ENCODE data around the gene MGRN1.

The MGRN1 gene

DNA sequence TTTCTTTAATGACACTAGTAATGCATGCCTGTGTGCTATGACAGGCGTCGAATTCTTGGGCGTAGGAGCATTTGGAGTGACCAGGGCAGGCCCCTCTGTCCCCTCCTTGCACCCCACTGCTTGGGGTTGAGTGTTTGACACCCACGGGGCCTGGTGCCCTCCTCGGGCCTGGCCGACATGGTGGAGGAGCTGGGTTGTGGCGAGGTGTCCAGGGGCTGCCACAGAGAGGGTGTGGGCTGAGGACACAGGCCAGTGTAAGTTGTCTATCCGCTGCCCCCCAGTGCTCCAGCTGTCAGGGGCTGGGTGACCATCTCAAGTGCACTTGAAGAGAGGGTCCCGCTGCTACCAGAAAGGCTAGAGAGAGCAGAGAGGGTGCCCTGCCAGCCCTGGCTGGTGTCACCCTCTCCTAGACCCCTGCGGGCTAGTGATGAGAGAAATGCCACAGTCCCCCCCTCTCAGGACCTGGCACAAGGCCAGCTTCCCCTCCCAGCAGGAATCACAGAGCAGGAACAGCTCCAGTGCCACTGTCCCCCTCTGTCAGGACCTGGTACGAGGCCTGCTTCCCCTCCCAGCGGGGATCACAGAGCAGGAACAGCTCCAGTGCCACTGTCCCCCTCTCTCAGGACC lies 30.5 kb downstream of the MGRN1 start:
- no peak for DNase-seq

DNA sequence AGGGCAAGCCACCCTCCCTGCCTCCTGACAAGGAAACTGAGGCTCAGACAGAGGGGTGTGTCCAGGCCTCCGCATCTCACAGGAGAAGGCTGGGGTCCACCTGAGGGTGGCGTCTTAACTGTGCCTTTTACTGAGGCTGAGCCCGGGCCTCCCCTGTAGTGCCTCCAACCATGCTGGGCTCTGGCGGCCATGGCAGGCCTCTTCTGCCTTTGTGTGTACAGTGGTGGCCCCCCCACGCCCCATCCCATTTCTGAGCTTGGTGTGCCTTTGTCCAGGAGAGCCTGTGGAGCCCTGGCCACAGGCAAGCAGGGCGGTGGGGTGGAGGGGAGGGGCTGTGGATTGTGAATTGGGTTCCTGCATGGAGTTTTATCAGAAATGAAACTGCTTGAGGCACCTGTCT lies 31.2 kb downstream of the MGRN1 start:
- DNase-seq, result no peak

DNA sequence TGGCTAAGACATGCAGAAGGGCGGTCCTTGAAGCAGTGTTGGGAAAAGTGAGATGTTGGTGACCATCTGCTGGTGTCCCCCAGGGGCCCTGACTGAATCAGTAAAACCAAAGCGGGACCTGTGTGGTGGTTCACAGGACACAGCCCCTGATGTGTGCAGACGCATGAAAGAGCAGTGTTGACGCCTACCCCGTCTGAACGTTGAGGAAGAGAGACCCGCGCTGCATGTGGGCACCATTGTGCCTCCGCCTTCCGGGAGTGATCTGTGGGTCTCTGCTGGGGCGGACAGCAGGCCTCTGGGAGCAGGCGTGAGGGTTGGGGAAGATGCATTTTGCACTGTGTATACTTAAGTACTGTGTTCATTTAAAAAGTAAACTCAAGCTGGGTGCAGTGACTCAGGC lies 31.6 kb downstream of the MGRN1 start:
- DNase-seq, result no peak

DNA sequence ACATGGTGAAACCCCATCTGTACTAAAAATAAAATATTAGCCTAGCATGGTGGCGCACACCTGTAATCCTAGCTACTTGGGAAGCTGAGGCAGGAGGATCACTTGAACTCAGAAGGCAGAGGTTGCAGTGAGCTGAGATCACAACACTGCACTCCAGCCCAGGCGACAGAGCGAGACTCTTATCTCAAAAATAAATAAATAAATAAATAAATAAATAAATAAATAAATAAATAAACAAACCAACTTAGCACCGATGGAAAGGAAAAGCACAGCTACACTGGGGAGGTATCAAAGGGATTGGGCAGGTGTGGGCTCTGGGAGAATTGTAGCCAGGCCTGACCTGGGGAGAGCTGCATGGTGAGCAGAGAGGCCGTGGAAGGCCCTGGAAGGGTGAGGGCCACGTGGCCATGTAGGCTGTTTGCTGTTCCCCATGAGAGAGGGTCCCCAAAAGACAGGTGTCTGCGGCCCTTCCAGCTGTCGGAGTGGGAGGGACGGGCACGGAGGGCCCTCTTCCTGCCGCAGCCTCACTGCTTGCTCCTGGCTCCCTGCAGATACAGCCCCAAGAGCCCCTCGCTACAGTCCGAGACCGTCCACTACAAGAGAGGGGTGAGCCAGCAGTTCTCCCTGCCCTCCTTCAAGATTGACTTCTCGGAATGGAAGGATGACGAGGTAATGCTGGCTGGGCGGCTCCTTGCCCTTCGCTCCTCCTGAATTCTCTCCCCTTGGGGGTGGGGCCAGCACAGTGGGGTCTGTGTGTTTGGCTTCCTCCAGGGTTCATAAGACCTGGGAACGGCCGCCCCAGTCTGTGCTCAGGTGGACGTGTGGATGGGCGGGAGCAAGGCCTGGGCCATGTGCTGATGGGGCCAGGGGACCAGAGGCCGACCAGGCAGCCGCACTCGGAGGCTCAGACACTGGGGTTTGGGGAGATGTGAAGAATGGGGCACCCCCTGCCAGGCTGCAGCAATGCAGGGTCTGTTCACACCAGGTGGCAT lies 32.4 kb downstream of the MGRN1 start:
- no peak for DNase-seq

DNA sequence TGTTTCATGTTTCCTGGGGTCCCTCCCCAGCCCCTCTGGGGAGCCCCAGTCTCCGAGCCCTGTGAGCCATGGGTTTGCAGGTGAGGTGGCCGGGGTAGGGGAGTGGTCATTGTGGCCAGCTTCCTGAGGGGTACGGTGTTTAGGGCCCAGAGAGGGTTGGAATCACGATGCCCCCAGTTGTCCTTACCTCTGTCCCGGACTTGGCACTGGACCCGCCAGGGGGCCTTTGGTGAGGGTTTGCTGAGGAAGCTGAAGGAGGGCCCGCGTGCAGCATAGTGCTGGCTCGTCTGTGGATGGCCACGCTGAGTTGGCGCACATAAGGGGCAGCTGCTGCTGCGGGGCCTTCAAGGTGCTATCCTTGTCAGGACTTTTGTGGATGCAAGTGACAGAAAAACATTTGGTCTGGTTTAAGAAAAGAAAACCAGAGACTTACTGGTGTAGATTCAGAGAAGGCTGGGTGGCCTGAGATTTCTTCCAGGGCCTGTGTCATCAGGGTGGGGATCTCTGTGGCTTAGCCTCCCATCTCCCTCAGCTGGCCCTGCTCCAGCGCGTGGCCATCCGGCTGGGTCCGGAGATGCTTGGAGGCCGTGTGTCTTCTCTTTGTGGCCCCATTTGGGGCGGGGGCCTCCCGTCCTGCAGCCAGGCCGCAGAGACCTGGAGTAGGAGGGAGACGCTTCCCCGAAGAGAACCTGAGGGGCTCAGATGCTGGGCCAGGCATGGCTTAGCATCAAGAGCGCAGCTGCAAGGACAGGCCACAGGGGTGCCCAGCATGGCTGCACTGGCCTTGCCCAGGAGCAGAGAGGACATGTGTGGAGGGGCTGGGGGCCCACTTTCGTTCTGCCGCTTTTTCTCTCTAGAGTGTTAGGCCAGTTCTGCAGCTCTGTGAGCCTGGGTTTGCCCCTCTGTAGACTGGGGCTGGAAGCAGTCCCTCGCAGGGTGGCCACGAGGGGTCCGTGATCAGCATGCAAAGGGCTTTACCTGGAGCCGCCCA lies 35.0 kb downstream of the MGRN1 start:
- DNase-seq, result no peak

DNA sequence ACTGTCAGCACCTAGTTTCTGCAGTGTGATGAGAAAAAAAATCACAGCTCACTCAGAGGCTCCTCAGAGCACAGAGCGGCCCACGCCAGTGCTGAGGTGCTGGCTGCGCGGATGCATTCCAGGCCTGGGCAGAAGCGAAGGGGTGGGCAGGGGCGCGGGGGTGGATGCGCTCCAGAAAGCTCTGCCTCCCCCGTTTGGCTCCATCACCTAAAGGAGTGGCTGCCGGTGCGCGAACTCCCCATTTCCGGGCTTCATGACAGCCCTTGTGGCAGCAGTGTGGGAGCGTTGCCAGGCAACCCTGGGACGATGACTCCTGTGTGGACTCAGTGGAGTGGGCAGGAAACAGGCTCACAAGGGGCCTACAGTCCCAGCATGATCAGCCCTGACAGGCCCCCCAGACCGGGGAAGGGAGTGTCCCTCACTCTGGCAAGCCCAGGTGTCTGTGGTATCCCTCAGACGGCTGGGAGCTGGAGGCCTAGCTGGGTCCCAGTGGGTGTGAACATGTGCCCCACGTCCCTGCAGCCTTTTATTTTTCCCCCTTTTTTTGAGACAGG lies 35.9 kb downstream of the MGRN1 start:
- DNase-seq, result peak in 4 of 5 experiments; percentile 22 to 72 (median 50)

DNA sequence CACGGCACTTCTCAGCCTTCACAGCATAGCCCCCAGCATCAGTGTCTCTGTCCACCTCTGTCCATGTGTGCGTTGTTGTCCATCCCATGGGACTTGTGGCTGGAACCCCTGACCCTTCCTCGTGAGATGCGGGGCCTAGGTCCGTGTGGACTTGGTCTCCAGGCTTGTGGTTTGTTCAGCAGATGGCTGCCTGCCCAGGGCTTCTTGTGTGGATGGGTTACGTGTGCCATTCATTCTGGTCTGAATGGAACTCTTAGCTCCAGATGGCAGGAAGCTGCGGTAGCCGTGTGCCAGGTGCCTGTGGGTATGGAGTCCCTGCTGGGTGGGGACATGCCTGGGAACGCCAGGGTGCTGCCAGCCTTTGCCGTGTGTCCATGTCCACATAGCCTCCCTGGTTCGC lies 37.0 kb downstream of the MGRN1 start:
- DNase-seq, result no peak

DNA sequence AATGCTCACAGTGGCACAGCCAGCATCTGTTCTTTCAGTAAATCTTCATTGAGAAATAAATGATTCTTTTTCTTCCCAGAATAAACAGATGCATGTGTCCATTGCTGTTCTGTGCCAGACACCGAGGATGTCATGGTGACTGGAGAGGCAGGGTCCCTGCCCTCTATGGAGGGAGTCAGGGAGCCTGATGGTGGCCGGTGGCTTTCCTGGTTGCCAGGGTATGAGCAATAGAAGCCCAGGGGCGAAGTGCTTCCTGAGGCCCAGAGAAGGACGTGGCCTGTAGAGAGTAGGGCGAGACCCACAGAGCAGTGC lies 38.8 kb downstream of the MGRN1 start:
- no peak for DNase-seq

DNA sequence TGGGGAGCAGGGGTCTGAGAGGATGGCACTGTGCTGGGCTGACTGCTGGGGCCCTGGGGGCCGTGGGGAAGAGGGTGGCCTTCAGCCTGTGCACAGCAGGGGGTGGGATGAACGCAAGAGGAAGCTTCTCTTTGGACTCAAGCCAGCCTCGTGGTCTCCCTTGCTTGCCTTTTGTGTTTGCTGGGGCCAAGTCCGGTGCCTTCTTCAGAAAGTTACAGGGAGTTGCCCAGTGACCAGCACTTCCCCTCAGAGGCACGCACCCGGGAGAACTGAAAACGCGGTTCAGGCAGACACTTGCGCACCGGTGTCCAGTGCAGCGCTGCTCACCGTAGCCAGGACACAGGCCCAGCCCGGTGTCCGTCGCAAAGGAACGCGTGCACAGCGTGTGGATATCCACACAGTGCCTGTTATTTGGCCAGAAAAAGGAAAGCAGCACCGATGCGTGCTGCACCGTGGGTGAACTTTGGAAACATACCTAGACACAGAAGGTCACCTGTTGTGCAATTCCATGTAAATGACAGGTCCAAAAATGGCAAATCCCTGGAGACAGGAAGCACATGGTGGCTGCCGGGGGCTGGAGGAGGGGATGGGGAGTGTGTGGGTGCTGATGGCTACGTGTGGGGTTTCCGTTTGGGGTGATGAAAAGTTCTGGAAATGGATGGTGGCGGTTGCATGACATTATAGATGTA lies 39.3 kb downstream of the MGRN1 start:
- no peak for DNase-seq

DNA sequence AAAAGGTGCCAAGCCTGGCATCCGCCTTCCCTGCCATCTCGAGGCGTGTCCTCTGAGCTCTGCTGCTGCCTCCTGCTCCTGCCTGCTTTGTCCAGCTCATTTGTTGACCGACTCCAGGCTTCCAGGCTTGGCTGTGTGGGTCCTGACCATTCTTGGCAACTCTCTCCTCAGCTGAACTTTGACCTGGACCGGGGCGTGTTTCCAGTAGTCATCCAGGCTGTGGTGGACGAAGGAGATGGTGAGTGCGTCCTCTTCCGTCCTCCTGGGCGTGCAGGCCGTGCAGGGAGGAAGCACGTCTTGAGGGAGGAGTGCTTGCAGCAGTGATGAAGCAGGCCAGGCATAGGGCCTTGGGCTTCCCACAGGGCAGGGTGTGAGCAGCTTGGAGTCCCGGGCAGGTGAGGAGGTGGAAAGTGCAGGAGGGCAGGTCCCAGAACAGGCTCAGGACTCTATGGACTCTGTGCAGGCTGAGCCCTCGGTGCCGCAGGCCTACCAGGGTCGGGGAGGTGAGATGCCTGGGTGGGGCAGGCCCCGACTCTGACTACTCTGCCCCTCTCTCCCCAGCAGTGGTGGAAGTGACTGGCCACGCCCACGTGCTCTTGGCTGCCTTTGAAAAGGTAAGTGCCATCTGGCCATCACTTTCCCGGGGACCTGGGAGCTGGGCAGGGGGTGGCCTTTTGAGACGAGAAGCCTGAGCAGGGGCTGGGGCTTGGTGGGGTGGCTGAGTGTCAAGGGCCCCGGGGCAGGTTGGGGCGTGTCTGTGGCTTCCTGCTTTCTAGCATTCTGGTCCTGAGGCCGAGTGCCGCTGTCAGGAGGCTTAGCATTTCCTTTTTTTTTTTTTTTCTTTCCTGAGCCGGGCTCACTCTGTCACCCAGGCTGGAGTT lies 40.2 kb downstream of the MGRN1 start:
- DNase-seq, result peak in 4 of 5 experiments; percentile 24 to 83 (median 54)

DNA sequence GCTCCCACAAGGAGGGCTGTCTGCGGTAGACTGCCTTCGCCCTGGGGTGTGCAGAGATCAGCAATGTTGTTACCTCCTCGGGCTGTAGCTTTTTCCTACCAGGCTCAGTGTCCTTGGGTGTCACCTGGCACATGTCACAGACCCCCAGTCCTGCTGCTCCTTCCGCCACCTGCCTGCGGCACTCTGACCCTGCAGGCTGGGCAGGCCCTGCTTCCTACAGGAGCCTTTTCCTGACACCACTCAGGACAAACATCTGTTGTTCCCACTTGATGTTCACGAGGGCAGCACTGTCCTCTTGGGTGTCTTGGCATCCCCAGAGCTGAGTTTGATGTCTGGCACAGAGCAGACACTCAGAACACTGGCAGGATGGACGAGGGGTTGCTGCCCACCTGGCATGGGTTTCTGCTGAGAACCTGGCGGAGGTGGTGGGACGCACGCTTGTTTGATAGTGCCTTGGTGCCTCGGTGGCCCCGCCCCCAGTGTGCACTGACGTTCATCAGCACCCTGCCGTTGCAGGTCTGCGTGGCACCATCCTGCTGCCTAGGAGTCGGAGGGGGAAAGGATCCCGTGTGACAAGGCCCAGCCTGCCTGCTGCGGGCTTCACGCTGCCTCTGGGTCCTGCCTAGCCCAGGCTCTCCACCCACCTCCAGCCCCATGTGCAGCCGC lies 42.0 kb downstream of the MGRN1 start:
- no peak for DNase-seq

DNA sequence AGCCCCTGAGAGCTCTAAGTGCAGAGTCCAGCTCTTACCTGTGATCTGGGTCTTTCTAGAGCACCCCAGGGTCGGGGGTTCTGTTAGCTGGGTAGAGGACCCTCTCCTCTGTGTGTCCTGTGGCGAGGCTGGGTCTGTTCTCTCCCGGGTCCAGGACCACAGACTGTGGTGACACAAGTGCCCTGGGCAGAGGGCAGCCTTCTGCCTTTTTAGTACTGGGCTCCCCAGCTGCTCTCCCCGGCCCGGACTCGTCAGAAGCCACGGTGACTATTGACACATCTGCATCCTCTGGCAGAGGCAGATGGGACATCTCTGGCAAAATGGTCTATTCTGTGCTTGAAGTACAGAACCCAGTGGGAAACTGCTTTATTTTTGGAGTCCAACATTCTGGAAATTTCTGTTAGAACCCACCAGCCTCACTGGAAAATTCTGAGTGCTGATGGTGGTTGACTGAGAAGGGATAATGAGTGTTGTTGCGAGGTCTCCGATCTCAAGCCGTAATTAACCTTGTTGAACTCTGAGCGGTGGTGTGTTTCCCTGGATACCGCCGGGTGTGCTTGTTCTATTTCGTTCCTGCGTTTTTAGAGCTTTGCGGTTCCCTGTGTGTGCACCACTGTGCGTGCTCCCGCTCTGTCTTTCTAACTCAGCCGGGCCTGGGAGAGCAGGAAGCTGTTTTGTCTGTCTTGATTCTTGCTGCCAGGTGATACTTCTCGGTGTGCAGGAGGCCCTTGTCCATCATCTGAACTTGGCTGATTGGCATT lies 42.8 kb downstream of the MGRN1 start:
- DNase-seq, result no peak

DNA sequence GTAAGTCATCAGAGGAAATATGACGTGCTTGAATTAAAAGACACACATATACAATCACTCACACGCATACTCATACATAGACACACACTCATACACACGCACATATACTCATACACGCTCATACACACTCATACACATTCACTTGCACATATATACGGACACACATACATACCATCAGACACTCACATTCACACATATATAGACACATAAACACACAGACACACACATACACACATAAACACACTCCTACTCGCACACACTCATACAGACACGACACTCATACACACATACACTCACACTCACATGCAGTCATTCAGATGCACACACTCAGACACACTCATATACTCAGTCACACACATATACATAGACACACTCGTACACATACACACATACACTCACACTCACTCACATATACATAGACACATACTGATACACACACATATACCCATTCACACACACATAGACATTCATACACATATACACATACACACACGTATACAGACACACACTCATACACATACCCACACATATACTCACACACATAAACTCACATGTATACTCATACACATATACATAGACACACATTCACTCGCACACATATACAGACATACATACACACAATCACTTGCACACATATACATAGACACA lies 43.8 kb downstream of the MGRN1 start:
- DNase-seq, result no peak

DNA sequence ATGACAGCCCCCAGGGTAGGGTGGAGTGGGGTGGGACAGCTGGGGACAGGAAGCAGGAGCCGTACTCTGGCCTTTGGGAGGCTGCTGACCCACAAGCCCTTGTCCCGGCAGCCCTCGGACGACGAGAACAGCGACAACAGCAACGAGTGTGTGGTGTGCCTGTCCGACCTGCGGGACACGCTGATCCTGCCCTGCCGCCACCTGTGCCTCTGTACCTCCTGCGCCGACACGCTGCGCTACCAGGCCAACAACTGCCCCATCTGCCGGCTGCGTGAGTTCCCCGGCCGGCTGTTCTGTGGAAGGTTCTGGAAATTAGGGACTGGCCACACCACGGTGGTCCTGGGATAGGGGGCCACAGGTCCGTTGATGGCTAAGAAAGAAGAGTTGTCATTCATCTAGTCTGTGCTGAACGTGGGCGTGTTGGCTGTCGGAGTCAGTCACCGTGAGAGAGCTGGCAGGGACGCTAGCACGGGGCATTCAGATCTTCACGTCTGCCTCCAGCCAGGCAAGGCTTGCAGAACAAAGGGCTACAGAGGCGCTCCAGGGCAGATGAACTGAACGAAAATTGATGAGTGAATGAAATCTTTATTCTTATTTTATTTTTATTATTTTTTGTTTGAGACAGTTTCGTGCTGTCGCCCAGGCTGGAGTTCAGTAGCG lies 48.9 kb downstream of the MGRN1 start:
- no peak for DNase-seq

DNA sequence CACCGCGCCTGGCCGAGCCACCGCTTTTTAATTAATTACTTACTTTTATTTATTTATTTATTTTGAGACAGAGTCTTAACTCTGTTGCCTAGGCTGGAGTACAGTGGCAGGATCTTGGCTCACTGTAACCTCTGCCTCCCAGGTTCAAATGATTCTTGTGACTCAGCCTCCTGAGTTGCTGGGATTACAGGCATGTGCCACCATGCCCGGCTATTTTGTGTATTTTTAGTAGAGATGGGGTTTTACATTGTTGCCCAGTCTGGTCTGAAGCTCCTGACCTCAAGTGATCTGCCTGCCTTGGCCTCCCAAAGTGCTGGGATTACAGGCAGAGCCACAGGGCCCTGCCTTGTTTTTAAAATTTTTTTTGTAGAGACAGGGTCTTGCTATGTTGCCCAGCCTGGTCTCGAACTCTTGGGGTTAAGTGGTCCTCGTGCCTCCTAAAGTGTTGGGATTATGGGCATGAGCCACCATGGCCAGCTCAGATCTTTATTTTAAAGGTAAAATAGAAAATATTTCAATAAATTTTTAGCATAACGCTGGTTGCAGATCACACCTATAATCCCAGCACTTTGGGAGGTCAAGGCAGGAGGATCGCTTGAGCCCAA lies 50.4 kb downstream of the MGRN1 start:
- DNase-seq, result no peak

DNA sequence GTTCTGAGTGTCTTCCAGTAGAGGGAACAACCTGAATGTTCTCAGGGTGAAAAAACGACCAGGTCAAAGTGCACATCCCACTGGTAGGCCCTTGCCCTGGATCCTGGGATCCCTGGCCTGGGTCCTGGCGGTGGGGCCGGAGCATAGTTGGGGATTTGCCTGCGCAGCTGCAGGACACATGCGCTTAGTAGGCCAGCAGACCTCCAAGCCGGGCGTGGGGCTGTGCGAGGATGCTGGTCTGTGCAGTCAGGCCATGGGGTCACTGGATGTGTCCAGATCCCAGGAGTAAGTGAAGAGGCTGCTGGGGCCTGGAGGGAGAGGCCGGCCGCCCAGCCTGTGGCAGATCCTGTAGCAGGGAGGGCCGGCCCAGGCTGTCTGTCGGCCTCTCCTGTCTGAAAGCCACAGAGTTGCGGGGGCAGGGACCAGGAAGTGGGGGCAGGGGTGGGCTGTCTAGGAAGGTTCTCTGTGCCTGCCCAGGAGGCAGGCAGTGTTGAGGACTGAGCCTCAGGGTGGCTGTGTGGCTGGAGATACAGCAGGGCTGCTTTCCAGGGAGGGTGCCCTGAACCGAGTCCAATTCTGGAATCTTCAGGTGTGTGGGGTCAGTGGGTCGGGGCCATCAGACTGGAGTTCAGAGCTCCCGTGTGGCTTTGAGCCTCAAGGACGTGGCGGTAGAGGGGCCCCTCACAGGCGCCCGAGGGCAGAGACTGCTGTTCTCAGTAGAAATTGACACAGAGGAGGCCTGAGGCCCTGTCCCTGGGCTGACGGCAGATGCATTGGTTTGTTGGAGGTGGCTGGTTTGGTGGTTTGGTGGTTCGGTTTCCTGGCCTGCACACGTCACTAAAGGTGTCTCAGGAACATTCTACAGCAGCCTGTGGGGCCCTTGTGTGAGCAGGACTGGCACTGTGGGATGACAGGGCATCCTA lies 51.5 kb downstream of the MGRN1 start:
- peak in 4 of 5 experiments; percentile 40 to 94 (median 64) for DNase-seq

DNA sequence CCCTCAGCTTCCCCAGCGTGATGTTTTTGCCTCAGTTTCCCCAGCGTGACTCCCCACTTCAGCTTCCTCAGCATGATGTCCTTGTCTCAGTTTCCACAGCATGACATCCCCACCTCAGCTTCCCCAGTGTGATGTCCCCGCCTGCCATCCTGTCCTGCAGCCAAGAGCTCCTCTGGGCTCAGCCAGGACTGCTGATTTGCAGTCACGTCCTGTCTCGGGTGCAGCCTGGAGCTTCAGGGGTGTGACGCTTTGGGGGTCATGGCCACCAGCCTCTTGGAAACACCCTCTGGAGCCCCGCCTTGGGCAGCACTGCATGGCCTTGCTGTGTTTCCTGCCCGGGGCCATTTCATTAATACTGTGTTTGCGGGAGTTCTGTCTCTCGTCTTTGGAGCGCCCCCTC lies 52.2 kb downstream of the MGRN1 start:
- peak in 1 of 5 experiments; percentile 43 for DNase-seq

Measured in T-helper 2 cell (primary cell).